PC-3 (cell line): Measurements from ENCODE around the gene ACP4.

ENCODE experiments used
- EZH2 ChIP-seq: fragments of 300-600 bp; sonication (generic); IDR thresholded peaks from one replicate; pipeline ENCODE4 v1.6.1; 2017; ENCODE audit warnings: antibody characterized with exemption, mild to moderate bottlenecking, low read length; ENCODE audit not compliant: unreplicated experiment
- EZH2phosphoT487 ChIP-seq: fragments of 300-600 bp; sonication (generic); IDR thresholded peaks from 2 replicates; pipeline ENCODE4 v1.6.1; 2018; ENCODE audit warnings: mild to moderate bottlenecking, antibody characterized with exemption, low read length, borderline replicate concordance
- TF ChIP-seq, protein P1 (sequence below): fragments of 300-600 bp; sonication (generic); conservative IDR thresholded peaks from 2 replicates; pipeline ENCODE4 v1.5.1; 2017; ENCODE audit warnings: antibody characterized with exemption, low read depth, mild to moderate bottlenecking, low read length

GRCh38 chr19:50821622-50822021, 31.4 kb downstream of the ACP4 start:
- TF ChIP-seq, protein P1, sequence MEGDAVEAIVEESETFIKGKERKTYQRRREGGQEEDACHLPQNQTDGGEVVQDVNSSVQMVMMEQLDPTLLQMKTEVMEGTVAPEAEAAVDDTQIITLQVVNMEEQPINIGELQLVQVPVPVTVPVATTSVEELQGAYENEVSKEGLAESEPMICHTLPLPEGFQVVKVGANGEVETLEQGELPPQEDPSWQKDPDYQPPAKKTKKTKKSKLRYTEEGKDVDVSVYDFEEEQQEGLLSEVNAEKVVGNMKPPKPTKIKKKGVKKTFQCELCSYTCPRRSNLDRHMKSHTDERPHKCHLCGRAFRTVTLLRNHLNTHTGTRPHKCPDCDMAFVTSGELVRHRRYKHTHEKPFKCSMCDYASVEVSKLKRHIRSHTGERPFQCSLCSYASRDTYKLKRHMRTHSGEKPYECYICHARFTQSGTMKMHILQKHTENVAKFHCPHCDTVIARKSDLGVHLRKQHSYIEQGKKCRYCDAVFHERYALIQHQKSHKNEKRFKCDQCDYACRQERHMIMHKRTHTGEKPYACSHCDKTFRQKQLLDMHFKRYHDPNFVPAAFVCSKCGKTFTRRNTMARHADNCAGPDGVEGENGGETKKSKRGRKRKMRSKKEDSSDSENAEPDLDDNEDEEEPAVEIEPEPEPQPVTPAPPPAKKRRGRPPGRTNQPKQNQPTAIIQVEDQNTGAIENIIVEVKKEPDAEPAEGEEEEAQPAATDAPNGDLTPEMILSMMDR, result no peak
- no peak for TF ChIP-seq EZH2
- no peak for TF ChIP-seq EZH2phosphoT487
